HUES64 (cell line): ENCODE data around the gene STIM1.

Experiments used
- H3K27ac ChIP-seq: 2 replicates; pipeline ENCODE4 v1.7.0; 2013; ENCODE audit warnings: low read depth, low read length, inconsistent platforms
- H3K27me3 ChIP-seq: 2 replicates; pipeline ENCODE4 v1.6.1; 2013; ENCODE audit warnings: mild to moderate bottlenecking, low read length; ENCODE audit not compliant: insufficient read depth
- H3K36me3 ChIP-seq: 2 replicates; pipeline ENCODE4 v1.6.1; 2013; ENCODE audit warnings: mild to moderate bottlenecking, low read length; ENCODE audit not compliant: insufficient read depth
- H3K4me1 ChIP-seq: 2 replicates; pipeline ENCODE4 v1.6.1; 2013; ENCODE audit warnings: mild to moderate bottlenecking, low read length, moderate library complexity; ENCODE audit not compliant: insufficient read depth
- H3K4me3 ChIP-seq: 2 replicates; pipeline ENCODE4 v1.5.1; 2013; ENCODE audit warnings: mild to moderate bottlenecking, low read length, moderate library complexity
- H3K9ac ChIP-seq: 2 replicates; pipeline ENCODE4 v1.6.1; 2013; ENCODE audit warnings: mild to moderate bottlenecking, low read depth, low read length
- H3K9me3 ChIP-seq: 2 replicates; pipeline ENCODE4 v1.6.1; 2013; ENCODE audit warnings: low read depth, low read length; ENCODE audit not compliant: insufficient read depth
- WGBS: fragments of 150-250, 120-280 bp; methylation state at CpG from one replicate; pipeline ENCODE4 v1.1.7; 2013; ENCODE audit warnings: missing lambda C conversion rate; 5-methylcytosine and 5-hydroxymethylcytosine counted together

Gene STIM1

DNA sequence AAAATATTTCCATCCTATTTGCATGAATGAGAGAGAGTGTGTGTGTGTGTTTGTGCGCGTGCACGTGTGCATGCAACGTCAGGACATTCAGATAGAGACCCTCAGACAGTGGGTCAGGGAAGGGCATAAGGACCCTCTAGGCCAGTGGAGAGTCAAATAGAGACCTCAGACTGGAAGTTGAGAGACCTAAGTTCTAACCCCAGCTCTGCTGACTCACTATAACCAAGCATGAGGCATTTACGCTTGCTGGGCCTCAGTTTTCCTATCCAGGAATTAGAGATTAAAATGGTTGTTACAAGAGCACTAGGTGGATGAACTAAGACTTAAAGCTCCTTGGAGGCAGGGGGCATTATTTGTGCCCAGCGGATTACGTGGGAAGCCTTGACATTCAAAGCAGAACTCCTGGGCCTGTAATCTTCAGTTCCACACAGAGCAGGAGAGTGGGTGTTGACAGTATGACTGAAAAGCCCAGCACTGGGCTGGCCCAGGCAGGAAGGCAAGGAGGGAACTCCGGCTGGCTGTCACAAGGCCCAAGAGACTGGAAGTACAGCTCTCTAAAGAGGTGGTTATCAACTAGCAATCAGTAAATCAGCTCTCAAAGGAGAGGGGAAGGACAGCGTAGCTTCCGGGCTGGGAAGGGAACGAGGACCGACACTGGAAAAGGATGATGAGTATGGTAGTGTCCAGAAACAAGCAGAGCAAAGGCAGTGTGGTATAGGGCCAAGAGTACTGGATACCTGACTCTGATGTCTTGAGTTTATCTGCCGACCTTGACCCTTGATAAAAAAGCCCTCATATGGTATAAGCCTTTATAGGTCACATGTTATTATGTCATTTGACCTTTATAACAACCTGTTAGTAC, 23.9 kb upstream of the STIM1 start:
- Histone ChIP-seq H3K9me3 (no peaks in the 10 kb centered on the region), H3K36me3 (peaks cover 28% of the 10 kb centered on the region)
- 82% methylated on average over 11 of the region's 13 CpGs for WGBS

GRCh38 chr11:3832816-3833215, 22.6 kb upstream of the STIM1 start:
- H3K27ac ChIP-seq, result no peak overlapping the region
- H3K36me3 ChIP-seq, result peaks cover 20% of the 10 kb centered on the region
- no peak overlapping the region for H3K4me3 ChIP-seq
- H3K9me3 ChIP-seq, result no peaks in the 10 kb centered on the region
- H3K9ac ChIP-seq, result no peak overlapping the region
- 98% methylated on average over 2 of the region's 2 CpGs for WGBS
- no peaks in the 10 kb centered on the region for H3K27me3 ChIP-seq
- H3K4me1 ChIP-seq, result peaks cover 18% of the 10 kb centered on the region

More for the DNA sequence above, 23.9 kb upstream of the STIM1 start:
- Histone ChIP-seq H3K27me3 (no peaks in the 10 kb centered on the region), H3K4me3 (no peak overlapping the region), H3K9ac (no peak overlapping the region), H3K4me1 (peaks cover 23% of the 10 kb centered on the region), H3K27ac (no peak overlapping the region)

DNA sequence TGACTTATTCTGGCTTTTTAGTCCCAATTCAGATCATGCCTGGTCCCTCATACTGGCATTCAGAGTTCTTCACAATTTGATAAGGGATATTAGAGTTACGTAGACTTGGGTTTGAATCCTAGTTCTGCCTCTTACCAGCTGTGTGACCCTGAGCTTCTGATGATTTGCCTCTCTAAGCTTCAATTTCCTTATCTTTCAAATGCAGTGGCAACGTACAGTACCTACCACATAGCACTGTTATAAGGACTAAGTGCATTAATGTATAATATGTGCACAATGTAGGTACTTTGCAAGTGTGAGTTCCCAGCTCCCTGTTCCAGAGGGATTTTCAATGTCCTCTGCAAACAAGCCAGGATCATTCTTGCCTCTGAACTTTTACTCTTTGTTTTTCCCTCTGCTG, 22.0 kb upstream of the STIM1 start:
- no peak overlapping the region for H3K9ac ChIP-seq
- 100% methylated on average over 1 of the region's 2 CpGs for WGBS
- no peak overlapping the region for H3K4me3 ChIP-seq
- H3K36me3 ChIP-seq, result peaks cover 16% of the 10 kb centered on the region; the same call in 1 of the 2 replicates
- no peaks in the 10 kb centered on the region for H3K9me3 ChIP-seq
- H3K27me3 ChIP-seq, result no peaks in the 10 kb centered on the region
- no peak overlapping the region for H3K27ac ChIP-seq
- H3K4me1 ChIP-seq, result peaks cover 22% of the 10 kb centered on the region

DNA sequence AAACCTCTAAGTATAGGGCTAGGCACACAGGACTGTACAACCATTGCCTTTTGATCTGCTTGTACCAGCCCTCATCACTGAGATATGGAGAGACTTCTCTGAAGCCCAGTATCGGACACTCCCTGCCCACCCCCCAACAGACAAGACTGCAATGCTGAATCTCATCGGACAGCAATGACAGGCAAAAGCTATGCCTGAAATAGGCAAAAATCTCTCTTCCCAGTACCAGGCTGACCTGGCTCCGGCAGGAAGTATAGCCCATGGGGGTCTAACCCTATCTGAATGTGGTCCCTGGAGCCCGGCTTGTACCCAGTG, 21.2 kb upstream of the STIM1 start:
- no peak overlapping the region for H3K9ac ChIP-seq
- H3K36me3 ChIP-seq, result peaks cover 16% of the 10 kb centered on the region; the same call in 1 of the 2 replicates
- no peaks in the 10 kb centered on the region for H3K27me3 ChIP-seq
- WGBS, result 81% methylated on average over 4 of the region's 4 CpGs
- H3K27ac ChIP-seq, result no peak overlapping the region
- H3K4me3 ChIP-seq, result no peak overlapping the region
- no peaks in the 10 kb centered on the region for H3K9me3 ChIP-seq
- H3K4me1 ChIP-seq, result peaks cover 22% of the 10 kb centered on the region

- H3K4me3 ChIP-seq, result no peak overlapping the region
- H3K9ac ChIP-seq, result no peak overlapping the region
- WGBS, result 94% methylated on average over 5 of the region's 7 CpGs
- peaks cover 23% of the 10 kb centered on the region for H3K4me1 ChIP-seq
- no peaks in the 10 kb centered on the region for H3K9me3 ChIP-seq
- H3K27ac ChIP-seq, result no peak overlapping the region
- no peaks in the 10 kb centered on the region for H3K27me3 ChIP-seq
- peaks cover 16% of the 10 kb centered on the region; the same call in 1 of the 2 replicates for H3K36me3 ChIP-seq
These were observed 20.6 kb upstream of the STIM1 start for GRCh38 chr11:3834664-3835461.

- Histone ChIP-seq H3K36me3 (peaks cover 11% of the 10 kb centered on the region; the same call in 1 of the 2 replicates), H3K27me3 (no peaks in the 10 kb centered on the region), H3K4me1 (peaks cover 25% of the 10 kb centered on the region), H3K9ac (no peak overlapping the region), H3K9me3 (no peaks in the 10 kb centered on the region), H3K27ac (no peak overlapping the region), H3K4me3 (no peak overlapping the region)
- 91% methylated on average over 4 of the region's 4 CpGs for WGBS
These were observed 19.7 kb upstream of the STIM1 start for GRCh38 chr11:3835751-3836150.

DNA sequence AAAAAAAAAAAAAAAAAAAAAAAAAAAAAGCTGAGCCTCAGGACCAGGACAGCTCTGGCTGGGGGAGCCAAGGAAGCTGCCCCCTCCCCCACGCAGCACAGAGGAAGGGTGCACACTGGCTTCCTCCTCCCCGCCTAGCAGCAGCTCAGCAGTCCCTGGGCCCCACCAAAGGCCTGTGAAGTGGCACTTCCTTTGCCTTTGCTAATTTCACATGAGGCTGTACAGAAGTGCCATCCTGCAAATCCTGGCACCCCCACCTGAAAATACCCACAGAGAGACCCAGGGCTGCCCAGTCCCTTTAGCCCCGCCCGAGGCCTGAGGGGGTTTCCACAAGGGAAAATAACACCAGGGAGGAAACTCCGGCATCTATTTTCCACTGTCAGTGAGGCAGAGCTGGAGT, 18.6 kb upstream of the STIM1 start:
- H3K4me3 ChIP-seq, result no peak overlapping the region
- no peak overlapping the region for H3K9ac ChIP-seq
- H3K27me3 ChIP-seq, result peaks cover 3% of the 10 kb centered on the region; the same call in 1 of the 2 replicates
- peaks cover 28% of the 10 kb centered on the region for H3K4me1 ChIP-seq
- 90% methylated on average over 5 of the region's 5 CpGs for WGBS
- H3K9me3 ChIP-seq, result no peaks in the 10 kb centered on the region
- H3K36me3 ChIP-seq, result peaks cover 11% of the 10 kb centered on the region; the same call in 1 of the 2 replicates
- no peak overlapping the region for H3K27ac ChIP-seq

- no peak overlapping the region for H3K9ac ChIP-seq
These were observed 17.7 kb upstream of the STIM1 start for GRCh38 chr11:3837793-3838192.

GRCh38 chr11:3838504-3838903, 17.0 kb upstream of the STIM1 start:
- no peak overlapping the region for H3K27ac ChIP-seq
- H3K4me1 ChIP-seq, result peaks cover 30% of the 10 kb centered on the region
- WGBS, result 93% methylated on average over 2 of the region's 2 CpGs
- H3K9ac ChIP-seq, result no peak overlapping the region
- H3K36me3 ChIP-seq, result peaks cover 11% of the 10 kb centered on the region; the same call in 1 of the 2 replicates
- H3K4me3 ChIP-seq, result no peak overlapping the region
- peaks cover 6% of the 10 kb centered on the region; the same call in 1 of the 2 replicates for H3K27me3 ChIP-seq
- no peaks in the 10 kb centered on the region for H3K9me3 ChIP-seq

More at GRCh38 chr11:3837793-3838192, 17.7 kb upstream of the STIM1 start:
- Histone ChIP-seq H3K4me3 (no peak overlapping the region), H3K4me1 (peaks cover 30% of the 10 kb centered on the region), H3K27me3 (peaks cover 6% of the 10 kb centered on the region; the same call in 1 of the 2 replicates), H3K9me3 (no peaks in the 10 kb centered on the region), H3K27ac (no peak overlapping the region), H3K36me3 (peaks cover 11% of the 10 kb centered on the region; the same call in 1 of the 2 replicates)
- no CpG with 5 or more reads among the region's 1 CpG for WGBS

DNA sequence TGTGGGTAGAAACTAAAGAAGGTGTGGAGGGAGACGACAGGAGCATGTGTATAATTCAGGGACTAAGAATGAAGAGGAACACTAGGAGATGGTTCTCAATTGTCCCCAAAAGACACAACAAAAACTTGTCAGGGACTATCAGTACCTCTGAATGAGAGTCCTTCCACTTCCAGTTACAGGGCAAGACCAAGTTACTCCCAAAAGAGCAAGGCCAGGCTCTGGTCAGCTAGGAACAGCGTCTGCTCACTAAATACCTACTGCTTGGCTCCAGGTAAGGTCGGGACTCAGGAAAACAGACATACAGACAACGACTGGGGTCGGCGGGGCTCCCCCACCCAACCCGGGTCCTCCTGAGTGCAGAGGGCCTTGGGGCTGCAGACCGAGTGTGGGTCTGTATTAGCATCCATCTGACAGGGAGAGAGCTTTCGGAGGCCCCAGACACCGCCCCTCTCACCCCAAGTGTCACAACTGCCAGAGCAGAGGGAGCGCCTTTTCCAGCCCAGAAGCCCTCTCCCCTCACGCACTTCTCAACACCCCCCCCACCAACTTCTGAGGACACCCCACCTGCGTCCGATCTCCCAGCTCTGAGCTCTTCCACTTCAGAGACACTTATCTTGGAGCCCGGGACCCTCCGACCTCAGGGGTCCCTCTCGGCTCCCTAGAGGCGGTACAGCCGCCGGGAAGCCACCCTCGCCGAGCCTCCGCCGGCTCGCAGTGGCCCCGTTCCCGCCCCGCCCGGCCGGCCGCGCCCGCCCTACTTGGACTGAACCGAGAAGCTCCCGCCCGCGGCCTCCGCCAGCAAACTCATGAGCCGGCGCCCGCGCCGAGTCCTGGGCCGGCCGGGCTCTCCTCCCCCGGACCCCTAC, 15.2 kb upstream of the STIM1 start:
- Histone ChIP-seq H3K36me3 (peaks cover 3% of the 10 kb centered on the region; the same call in 1 of the 2 replicates), H3K4me3 (peak overlapping the region; percentile 89), H3K27me3 (peaks cover 6% of the 10 kb centered on the region; the same call in 1 of the 2 replicates), H3K4me1 (peaks cover 20% of the 10 kb centered on the region), H3K27ac (no peak overlapping the region; the same call in 1 of the 2 replicates), H3K9ac (peak overlapping the region; percentile 69), H3K9me3 (no peaks in the 10 kb centered on the region)
- 3% methylated on average over 46 of the region's 46 CpGs for WGBS
